Neural cell (in vitro differentiated cells): ENCODE data around the gene LRRC4. TPM values are rescaled to one million over a fixed set of nuclear protein-coding genes. Genes with fewer than 3 reads are reported as not detected.

Source experiments
- H2AFZ ChIP-seq: fragments of 200-600, 300-800 bp; sonication (generic), shearing (Covaris generic); 2 replicates; pipeline ENCODE4 v1.6.0; 2014; ENCODE audit warnings: low read depth, mild to moderate bottlenecking, antibody characterized with exemption, low read length, moderate library complexity
- H3F3A ChIP-seq: fragments of 200-600 bp; shearing (Covaris generic); 2 replicates; pipeline ENCODE4 v1.6.1; 2016; ENCODE audit warnings: mild to moderate bottlenecking, moderate library complexity, mixed read lengths, antibody characterized with exemption, low read length; ENCODE audit not compliant: insufficient read depth, poor library complexity, severe bottlenecking
- H3K27ac ChIP-seq: fragments of 200-600, 300-800 bp; sonication (generic), shearing (Covaris generic); 2 replicates; pipeline ENCODE4 v1.5.1; 2014; ENCODE audit warnings: mild to moderate bottlenecking, low read length, moderate library complexity
- H3K27me3 ChIP-seq: fragments of 300-800, 200-600 bp; sonication (generic), shearing (Covaris generic); 2 replicates; pipeline ENCODE4 v1.6.0; 2014; ENCODE audit warnings: mild to moderate bottlenecking, low read depth, low read length, moderate library complexity; ENCODE audit not compliant: insufficient read depth
- H3K36me3 ChIP-seq: fragments of 300-800, 200-600 bp; sonication (generic), shearing (Covaris generic); 2 replicates; pipeline ENCODE4 v1.5.1; 2014; ENCODE audit warnings: mild to moderate bottlenecking, antibody characterized with exemption, low read length, moderate library complexity; ENCODE audit not compliant: insufficient read depth
- H3K4me2 ChIP-seq: fragments of 300-800, 200-600 bp; sonication (generic), shearing (Covaris generic); 2 replicates; pipeline ENCODE4 v1.6.0; 2014; ENCODE audit warnings: mild to moderate bottlenecking, low read length
- H3K4me3 ChIP-seq: fragments of 300-800, 200-600 bp; sonication (generic), shearing (Covaris generic); 2 replicates; pipeline ENCODE4 v1.5.1; 2014; ENCODE audit warnings: mild to moderate bottlenecking, low read length, moderate library complexity
- H3K79me2 ChIP-seq: fragments of 200-600 bp; shearing (Covaris generic); replicated peaks from 2 replicates; pipeline ENCODE4 v1.6.0; 2014; ENCODE audit warnings: mild to moderate bottlenecking, low read length, moderate library complexity; ENCODE audit not compliant: insufficient read depth
- H3K9ac ChIP-seq: fragments of 300-800, 200-600 bp; sonication (generic), shearing (Covaris generic); 2 replicates; pipeline ENCODE4 v1.6.1; 2016; ENCODE audit warnings: mild to moderate bottlenecking, low read length, mixed read lengths
- H3K9me2 ChIP-seq: fragments of 200-600 bp; shearing (Covaris generic); 2 replicates; pipeline ENCODE4 v1.6.1; 2016; ENCODE audit warnings: mild to moderate bottlenecking, low read length, mixed read lengths; ENCODE audit not compliant: insufficient read depth
- H3K9me3 ChIP-seq: fragments of 200-600, 300-800 bp; sonication (generic), shearing (Covaris generic); 2 replicates; pipeline ENCODE4 v1.6.1; 2016; ENCODE audit warnings: mild to moderate bottlenecking, mixed run types, low read length, moderate library complexity, mixed read lengths
- H4K20me1 ChIP-seq: fragments of 200-600 bp; shearing (Covaris generic); 2 replicates; pipeline ENCODE4 v1.6.1; 2016; ENCODE audit warnings: mild to moderate bottlenecking, mixed run types; ENCODE audit not compliant: insufficient read depth
- EP300 ChIP-seq: fragments of 450-650 bp; conservative IDR thresholded peaks from 2 replicates; pipeline ENCODE4 v1.6.1; 2014; ENCODE audit warnings: antibody characterized with exemption, mild to moderate bottlenecking, moderate library complexity; ENCODE audit not compliant: poor library complexity, severe bottlenecking
- EZH2 ChIP-seq: fragments of 200-600, 300-800 bp; shearing (Covaris generic), sonication (generic); IDR thresholded peaks from 2 replicates; pipeline ENCODE4 v1.6.1; 2014; ENCODE audit warnings: antibody characterized with exemption, low read length, borderline replicate concordance, mild to moderate bottlenecking; ENCODE audit not compliant: insufficient read depth, poor library complexity, severe bottlenecking
- MXI1 ChIP-seq: fragments of 450-650 bp; conservative IDR thresholded peaks from 2 replicates; pipeline ENCODE4 v1.6.1; 2014; ENCODE audit warnings: antibody characterized with exemption, mild to moderate bottlenecking; ENCODE audit not compliant: poor library complexity, severe bottlenecking
- POLR2AphosphoS5 ChIP-seq: IDR thresholded peaks from 2 replicates; pipeline ENCODE4 v1.6.1; 2012
- RAD21 ChIP-seq: fragments of 450-650 bp; conservative IDR thresholded peaks from 2 replicates; pipeline ENCODE4 v1.6.1; 2014; ENCODE audit warnings: antibody characterized with exemption, mild to moderate bottlenecking, moderate library complexity
- SMC3 ChIP-seq: fragments of 450-650 bp; conservative IDR thresholded peaks from 2 replicates; pipeline ENCODE4 v1.6.1; 2014; ENCODE audit warnings: antibody characterized with exemption, mild to moderate bottlenecking, moderate library complexity; ENCODE audit not compliant: poor library complexity
- TAF1 ChIP-seq: IDR thresholded peaks from 2 replicates; pipeline ENCODE4 v1.6.1; 2012; ENCODE audit warnings: low read depth
- polyA plus RNA-seq: library from polyadenylated mRNA; depleted of rRNA; stranded (reverse); fragments of >200 nt; gene quantifications from 2 replicates; pipeline ENCODE4 v1.2.3, GENCODE V29; 2014
- TF ChIP-seq, protein P1 (sequence below): IDR thresholded peaks from 2 replicates; pipeline ENCODE4 v1.6.1; 2012; ENCODE audit warnings: borderline replicate concordance
- TF ChIP-seq, protein P2 (sequence below): fragments of 450-650 bp; IDR thresholded peaks from 2 replicates; pipeline ENCODE4 v1.5.1; 2014; ENCODE audit warnings: antibody characterized with exemption, mild to moderate bottlenecking, moderate library complexity; ENCODE audit not compliant: poor library complexity, severe bottlenecking

Gene LRRC4
- polyA plus RNA-seq, 1 donor from 2014 or later = 15.7 TPM

DNA sequence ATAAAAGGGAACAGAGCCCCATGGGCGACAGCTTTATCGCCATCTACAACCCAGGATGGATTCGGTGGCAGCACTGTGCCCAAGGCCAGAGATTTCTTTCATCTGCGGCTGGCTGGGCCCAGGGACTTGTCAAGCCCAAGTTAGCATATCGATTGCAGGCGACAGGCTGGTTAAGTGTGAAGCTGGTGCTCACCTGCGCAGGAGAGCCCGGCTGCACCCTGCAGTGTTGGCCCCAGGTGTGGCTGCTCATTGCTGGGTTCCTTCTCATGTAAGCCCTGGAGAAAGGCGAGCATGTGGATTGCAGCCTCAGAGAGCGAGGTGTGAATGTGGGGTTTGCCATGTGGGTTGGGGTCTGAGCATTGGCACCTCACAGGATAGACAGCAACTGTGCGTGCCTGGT, 40.6 kb upstream of the LRRC4 start:
- Histone ChIP-seq H3K27ac (no peak overlapping the region), H3K9me3 (no peaks in the 10 kb centered on the region), H3K4me3 (no peak overlapping the region), H3K27me3 (no peaks in the 10 kb centered on the region), H4K20me1 (no peaks in the 10 kb centered on the region), H2AFZ (no peak overlapping the region), H3F3A (no peaks in the 10 kb centered on the region), H3K79me2 (no peaks in the 10 kb centered on the region), H3K36me3 (no peaks in the 10 kb centered on the region), H3K9ac (no peak overlapping the region), H3K9me2 (no peaks in the 10 kb centered on the region), H3K4me2 (no peak overlapping the region)
- TF ChIP-seq POLR2AphosphoS5 (no peak), EP300 (no peak), TAF1 (no peak), EZH2 (no peak), RAD21 (no peak), MXI1 (no peak), SMC3 (no peak)
- TF ChIP-seq, protein P1, sequence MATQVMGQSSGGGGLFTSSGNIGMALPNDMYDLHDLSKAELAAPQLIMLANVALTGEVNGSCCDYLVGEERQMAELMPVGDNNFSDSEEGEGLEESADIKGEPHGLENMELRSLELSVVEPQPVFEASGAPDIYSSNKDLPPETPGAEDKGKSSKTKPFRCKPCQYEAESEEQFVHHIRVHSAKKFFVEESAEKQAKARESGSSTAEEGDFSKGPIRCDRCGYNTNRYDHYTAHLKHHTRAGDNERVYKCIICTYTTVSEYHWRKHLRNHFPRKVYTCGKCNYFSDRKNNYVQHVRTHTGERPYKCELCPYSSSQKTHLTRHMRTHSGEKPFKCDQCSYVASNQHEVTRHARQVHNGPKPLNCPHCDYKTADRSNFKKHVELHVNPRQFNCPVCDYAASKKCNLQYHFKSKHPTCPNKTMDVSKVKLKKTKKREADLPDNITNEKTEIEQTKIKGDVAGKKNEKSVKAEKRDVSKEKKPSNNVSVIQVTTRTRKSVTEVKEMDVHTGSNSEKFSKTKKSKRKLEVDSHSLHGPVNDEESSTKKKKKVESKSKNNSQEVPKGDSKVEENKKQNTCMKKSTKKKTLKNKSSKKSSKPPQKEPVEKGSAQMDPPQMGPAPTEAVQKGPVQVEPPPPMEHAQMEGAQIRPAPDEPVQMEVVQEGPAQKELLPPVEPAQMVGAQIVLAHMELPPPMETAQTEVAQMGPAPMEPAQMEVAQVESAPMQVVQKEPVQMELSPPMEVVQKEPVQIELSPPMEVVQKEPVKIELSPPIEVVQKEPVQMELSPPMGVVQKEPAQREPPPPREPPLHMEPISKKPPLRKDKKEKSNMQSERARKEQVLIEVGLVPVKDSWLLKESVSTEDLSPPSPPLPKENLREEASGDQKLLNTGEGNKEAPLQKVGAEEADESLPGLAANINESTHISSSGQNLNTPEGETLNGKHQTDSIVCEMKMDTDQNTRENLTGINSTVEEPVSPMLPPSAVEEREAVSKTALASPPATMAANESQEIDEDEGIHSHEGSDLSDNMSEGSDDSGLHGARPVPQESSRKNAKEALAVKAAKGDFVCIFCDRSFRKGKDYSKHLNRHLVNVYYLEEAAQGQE = no peak
- TF ChIP-seq, protein P2, sequence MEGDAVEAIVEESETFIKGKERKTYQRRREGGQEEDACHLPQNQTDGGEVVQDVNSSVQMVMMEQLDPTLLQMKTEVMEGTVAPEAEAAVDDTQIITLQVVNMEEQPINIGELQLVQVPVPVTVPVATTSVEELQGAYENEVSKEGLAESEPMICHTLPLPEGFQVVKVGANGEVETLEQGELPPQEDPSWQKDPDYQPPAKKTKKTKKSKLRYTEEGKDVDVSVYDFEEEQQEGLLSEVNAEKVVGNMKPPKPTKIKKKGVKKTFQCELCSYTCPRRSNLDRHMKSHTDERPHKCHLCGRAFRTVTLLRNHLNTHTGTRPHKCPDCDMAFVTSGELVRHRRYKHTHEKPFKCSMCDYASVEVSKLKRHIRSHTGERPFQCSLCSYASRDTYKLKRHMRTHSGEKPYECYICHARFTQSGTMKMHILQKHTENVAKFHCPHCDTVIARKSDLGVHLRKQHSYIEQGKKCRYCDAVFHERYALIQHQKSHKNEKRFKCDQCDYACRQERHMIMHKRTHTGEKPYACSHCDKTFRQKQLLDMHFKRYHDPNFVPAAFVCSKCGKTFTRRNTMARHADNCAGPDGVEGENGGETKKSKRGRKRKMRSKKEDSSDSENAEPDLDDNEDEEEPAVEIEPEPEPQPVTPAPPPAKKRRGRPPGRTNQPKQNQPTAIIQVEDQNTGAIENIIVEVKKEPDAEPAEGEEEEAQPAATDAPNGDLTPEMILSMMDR = no peak

DNA sequence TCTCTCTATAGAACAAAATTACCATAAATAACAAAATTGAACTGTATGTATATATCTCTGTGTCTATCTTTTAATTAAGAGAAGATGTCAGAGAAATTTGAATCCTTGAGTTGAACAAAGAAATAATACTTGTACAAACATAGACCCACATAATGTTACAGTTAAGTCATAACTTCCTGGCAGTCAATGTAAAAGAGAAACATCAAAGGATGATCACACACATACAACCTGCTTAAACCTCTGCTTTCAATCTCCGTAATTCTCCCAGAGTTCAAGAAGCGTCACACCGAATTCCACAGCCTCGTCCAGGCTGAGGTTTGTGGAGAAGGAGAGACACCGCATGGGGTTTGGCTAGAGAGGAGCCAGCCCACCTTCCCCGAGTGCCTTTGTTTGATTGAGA, 40.1 kb upstream of the LRRC4 start:
- H3F3A ChIP-seq = no peaks in the 10 kb centered on the region
- no peaks in the 10 kb centered on the region for H3K9me2 ChIP-seq
- H3K27me3 ChIP-seq = no peaks in the 10 kb centered on the region
- H3K79me2 ChIP-seq = no peaks in the 10 kb centered on the region
- no peak overlapping the region for H3K9ac ChIP-seq
- no peak overlapping the region for H2AFZ ChIP-seq
- H3K27ac ChIP-seq = no peak overlapping the region
- no peaks in the 10 kb centered on the region for H3K36me3 ChIP-seq
- no peak overlapping the region for H3K4me2 ChIP-seq
- TF ChIP-seq MXI1 = no peak
- no peak for TF ChIP-seq SMC3
- H4K20me1 ChIP-seq = no peaks in the 10 kb centered on the region
- H3K4me3 ChIP-seq = no peak overlapping the region
- no peaks in the 10 kb centered on the region for H3K9me3 ChIP-seq
